ENCODE data around the gene CFAP47. TPM values are rescaled to one million over a fixed set of nuclear protein-coding genes. Genes with fewer than 3 reads are reported as not detected.
A peak's percentile ranks its signal among the peaks of the same experiment; 100 is the strongest.
"Not testable (repeated sequence)": the region's sequence is repeated elsewhere in the genome, so short reads cannot be mapped to it uniquely, and the experiment has no call there.

The CFAP47 gene
- total RNA-seq, 1 experiment from 2014 or later = not detected

DNA sequence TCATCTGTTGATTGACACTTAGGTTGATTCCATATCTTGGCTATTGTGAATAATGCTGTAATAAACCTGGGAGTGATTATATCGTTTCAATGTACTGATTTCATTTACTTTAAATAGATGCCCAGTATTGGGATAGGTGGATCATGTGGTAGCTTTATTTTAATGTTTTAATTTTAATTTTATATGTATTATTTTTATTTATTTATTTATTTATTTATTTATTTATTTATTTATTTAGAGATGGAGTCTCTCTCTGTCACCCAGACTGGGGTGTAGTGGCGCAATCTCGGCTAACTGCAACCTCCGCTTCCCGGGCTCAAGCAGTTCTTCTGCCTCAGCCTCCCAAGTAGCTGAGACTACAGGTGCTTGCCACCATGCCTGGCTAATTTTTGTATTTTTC is 155.5 kb downstream of the CFAP47 start:
- H3K27me3 Mint-ChIP-seq (ENCODE audit: low read depth); H3K36me3 Mint-ChIP-seq; H3K9me3 Mint-ChIP-seq; H3K27ac Mint-ChIP-seq; ATAC-seq; POLR2A ChIA-PET; H3K4me1 Mint-ChIP-seq; DNase-seq (ENCODE audit: low spot score); H3K4me3 Mint-ChIP-seq; CTCF ChIA-PET: not testable (repeated sequence)
- TF ChIP-seq HMGA2 (CRISPR knock-in tag; IDR thresholded peaks at IDR 0.05) = peak; percentile 39; the same call in 1 of the 2 replicates

- ChIA-PET POLR2A (no interaction called here), CTCF (no interaction called here)
- DNase-seq (ENCODE audit: low spot score) = no peak
- ATAC-seq = no peak
- H3K9me3 Mint-ChIP-seq = no peaks in the 10 kb centered on the region
- no peaks in the 10 kb centered on the region; the same call in 1 of the 2 replicates for H3K27me3 Mint-ChIP-seq (ENCODE audit: low read depth)
- no peak overlapping the region for H3K4me3 Mint-ChIP-seq
- no peaks in the 10 kb centered on the region for H3K4me1 Mint-ChIP-seq
- no peaks in the 10 kb centered on the region for H3K36me3 Mint-ChIP-seq
- TF ChIP-seq CREB1 (CRISPR knock-in tag; IDR thresholded peaks at IDR 0.05) (no peak), NR1H2 (CRISPR knock-in tag; IDR thresholded peaks at IDR 0.05) (no peak)
- TF ChIP-seq, protein P1, sequence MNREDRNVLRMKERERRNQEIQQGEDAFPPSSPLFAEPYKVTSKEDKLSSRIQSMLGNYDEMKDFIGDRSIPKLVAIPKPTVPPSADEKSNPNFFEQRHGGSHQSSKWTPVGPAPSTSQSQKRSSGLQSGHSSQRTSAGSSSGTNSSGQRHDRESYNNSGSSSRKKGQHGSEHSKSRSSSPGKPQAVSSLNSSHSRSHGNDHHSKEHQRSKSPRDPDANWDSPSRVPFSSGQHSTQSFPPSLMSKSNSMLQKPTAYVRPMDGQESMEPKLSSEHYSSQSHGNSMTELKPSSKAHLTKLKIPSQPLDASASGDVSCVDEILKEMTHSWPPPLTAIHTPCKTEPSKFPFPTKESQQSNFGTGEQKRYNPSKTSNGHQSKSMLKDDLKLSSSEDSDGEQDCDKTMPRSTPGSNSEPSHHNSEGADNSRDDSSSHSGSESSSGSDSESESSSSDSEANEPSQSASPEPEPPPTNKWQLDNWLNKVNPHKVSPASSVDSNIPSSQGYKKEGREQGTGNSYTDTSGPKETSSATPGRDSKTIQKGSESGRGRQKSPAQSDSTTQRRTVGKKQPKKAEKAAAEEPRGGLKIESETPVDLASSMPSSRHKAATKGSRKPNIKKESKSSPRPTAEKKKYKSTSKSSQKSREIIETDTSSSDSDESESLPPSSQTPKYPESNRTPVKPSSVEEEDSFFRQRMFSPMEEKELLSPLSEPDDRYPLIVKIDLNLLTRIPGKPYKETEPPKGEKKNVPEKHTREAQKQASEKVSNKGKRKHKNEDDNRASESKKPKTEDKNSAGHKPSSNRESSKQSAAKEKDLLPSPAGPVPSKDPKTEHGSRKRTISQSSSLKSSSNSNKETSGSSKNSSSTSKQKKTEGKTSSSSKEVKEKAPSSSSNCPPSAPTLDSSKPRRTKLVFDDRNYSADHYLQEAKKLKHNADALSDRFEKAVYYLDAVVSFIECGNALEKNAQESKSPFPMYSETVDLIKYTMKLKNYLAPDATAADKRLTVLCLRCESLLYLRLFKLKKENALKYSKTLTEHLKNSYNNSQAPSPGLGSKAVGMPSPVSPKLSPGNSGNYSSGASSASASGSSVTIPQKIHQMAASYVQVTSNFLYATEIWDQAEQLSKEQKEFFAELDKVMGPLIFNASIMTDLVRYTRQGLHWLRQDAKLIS (CRISPR knock-in tag; IDR thresholded peaks at IDR 0.05; ENCODE audit: borderline replicate concordance) = no peak
- H3K27ac Mint-ChIP-seq = no peak overlapping the region
Measured at GRCh38 chrX:36083256-36083655, 163.7 kb downstream of the CFAP47 start.

GRCh38 chrX:36087366-36087765 is 167.8 kb downstream of the CFAP47 start:
- TF ChIP-seq EMX1 (CRISPR knock-in tag; IDR thresholded peaks at IDR 0.05) (no peak), ATF1 (CRISPR knock-in tag; IDR thresholded peaks at IDR 0.05) (no peak), TCF7 (CRISPR knock-in tag; IDR thresholded peaks at IDR 0.05; ENCODE audit: low read depth) (no peak), ZSCAN18 (CRISPR knock-in tag; IDR thresholded peaks at IDR 0.05) (no peak), RELA (CRISPR knock-in tag; IDR thresholded peaks at IDR 0.05; ENCODE audit: borderline replicate concordance) (no peak), ATF2 (CRISPR knock-in tag; IDR thresholded peaks at IDR 0.05; ENCODE audit: borderline replicate concordance, low read depth) (no peak), NFE2L1 (CRISPR knock-in tag; IDR thresholded peaks at IDR 0.05) (no peak), CTCF (IDR thresholded peaks at IDR 0.05) (no peak), AR (CRISPR knock-in tag; IDR thresholded peaks at IDR 0.05) (no peak)
- TF ChIP-seq, protein P2, sequence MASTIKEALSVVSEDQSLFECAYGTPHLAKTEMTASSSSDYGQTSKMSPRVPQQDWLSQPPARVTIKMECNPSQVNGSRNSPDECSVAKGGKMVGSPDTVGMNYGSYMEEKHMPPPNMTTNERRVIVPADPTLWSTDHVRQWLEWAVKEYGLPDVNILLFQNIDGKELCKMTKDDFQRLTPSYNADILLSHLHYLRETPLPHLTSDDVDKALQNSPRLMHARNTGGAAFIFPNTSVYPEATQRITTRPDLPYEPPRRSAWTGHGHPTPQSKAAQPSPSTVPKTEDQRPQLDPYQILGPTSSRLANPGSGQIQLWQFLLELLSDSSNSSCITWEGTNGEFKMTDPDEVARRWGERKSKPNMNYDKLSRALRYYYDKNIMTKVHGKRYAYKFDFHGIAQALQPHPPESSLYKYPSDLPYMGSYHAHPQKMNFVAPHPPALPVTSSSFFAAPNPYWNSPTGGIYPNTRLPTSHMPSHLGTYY (CRISPR knock-in tag; IDR thresholded peaks at IDR 0.05) = no peak
- TF ChIP-seq, protein P3, sequence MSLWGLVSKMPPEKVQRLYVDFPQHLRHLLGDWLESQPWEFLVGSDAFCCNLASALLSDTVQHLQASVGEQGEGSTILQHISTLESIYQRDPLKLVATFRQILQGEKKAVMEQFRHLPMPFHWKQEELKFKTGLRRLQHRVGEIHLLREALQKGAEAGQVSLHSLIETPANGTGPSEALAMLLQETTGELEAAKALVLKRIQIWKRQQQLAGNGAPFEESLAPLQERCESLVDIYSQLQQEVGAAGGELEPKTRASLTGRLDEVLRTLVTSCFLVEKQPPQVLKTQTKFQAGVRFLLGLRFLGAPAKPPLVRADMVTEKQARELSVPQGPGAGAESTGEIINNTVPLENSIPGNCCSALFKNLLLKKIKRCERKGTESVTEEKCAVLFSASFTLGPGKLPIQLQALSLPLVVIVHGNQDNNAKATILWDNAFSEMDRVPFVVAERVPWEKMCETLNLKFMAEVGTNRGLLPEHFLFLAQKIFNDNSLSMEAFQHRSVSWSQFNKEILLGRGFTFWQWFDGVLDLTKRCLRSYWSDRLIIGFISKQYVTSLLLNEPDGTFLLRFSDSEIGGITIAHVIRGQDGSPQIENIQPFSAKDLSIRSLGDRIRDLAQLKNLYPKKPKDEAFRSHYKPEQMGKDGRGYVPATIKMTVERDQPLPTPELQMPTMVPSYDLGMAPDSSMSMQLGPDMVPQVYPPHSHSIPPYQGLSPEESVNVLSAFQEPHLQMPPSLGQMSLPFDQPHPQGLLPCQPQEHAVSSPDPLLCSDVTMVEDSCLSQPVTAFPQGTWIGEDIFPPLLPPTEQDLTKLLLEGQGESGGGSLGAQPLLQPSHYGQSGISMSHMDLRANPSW (CRISPR knock-in tag; conservative IDR thresholded peaks at IDR 0.05; ENCODE audit: low read depth) = no peak
- Mint-ChIP-seq H3K36me3 (no peaks in the 10 kb centered on the region), H3K4me3 (no peak overlapping the region), H3K27me3 (ENCODE audit: low read depth) (no peaks in the 10 kb centered on the region; the same call in 1 of the 2 replicates), H3K4me1 (no peaks in the 10 kb centered on the region), H3K27ac (no peak overlapping the region), H3K9me3 (no peaks in the 10 kb centered on the region)
- ChIA-PET POLR2A (no interaction called here), CTCF (no interaction called here)
- no peak for ATAC-seq
- DNase-seq (ENCODE audit: low spot score) = no peak
